NCI-H524 treated with DMSO at 0.1 percent for 48 hours (cell line): ENCODE data around the gene KIF4A.
"Not testable (repeated sequence)": the region's sequence is repeated elsewhere in the genome, so short reads cannot be mapped to it uniquely, and the experiment has no call there.

Experiments
- DNase-seq: peaks from one replicate; lab custom pipeline; 2025; lab: John Stamatoyannopoulos, UW

Gene KIF4A

DNA sequence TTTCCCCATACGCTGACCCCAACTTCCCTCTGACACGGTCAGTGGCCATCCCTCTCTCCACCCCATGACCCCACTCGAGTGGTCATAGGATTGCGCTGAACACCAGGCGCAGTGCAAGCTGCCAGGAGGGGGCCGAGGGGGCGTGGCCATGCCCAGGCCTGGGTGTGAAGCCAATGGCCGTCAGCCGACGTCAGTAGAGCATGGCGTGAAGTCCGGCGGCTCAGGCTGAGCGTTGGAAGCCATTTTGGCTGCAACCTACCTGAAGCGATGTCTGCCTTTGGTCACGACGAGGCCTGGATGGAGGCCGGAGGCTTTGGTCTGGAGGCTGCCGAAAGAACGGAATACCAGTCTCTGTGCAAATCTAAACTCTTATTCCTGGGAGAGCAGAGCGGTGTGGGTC lies 8.0 kb upstream of the KIF4A start, which contains the start of gene RAB41:
RAB41 (plus strand) TSS at position 222 of the 400 bp plus-strand sequence; CDS start at position 268, 46 bp downstream.
- no peak for DNase-seq

DNA sequence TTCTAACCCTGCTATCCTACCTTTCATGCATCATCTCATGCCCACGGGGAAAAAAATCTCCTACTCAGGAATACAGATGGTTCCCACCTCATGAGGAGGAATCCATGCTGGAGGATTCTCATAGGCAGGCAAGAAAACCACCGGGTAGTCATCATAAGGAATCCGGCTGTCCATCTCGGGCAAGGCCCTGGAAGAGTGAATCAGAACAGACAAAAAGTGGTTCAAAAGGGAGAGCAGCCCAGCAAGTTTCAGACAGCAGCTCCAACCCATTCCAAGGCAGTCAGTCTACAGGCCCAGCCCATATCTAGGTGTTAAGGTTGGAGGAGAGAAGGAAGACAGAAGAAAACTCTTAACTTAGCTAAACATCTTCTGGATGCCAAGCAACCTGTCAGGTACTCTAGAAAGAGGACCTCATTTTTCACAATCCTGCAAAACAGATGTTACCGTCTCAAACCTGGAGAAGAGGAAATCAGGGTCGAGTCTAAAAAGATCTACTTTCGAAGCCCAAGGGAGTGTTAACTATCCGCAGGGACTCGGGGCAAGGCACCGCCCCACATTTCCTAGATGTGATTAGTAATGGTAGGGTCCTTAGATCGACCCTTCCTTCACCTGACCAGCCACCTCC lies 624 bp upstream of the KIF4A start:
- no peak for DNase-seq

DNA sequence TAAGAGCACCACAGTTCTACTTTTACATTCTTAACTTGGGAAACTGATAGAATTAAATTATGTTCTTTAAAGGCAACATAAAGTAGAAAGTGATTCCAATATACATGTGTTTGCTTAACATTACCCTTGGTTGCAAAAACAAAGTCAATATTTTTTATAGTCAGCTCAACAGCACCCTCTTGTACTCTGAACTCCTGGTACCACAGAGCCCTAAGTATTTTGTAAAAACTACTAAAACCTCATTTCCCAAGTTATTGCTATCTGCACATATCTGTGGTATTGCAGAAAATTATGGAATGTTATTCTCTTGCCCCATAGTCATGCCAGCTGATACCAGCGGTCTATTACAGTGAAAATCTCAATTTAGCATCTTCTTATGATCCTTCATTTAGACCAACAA lies 2.9 kb downstream of the KIF4A start:
- DNase-seq = no peak

DNA sequence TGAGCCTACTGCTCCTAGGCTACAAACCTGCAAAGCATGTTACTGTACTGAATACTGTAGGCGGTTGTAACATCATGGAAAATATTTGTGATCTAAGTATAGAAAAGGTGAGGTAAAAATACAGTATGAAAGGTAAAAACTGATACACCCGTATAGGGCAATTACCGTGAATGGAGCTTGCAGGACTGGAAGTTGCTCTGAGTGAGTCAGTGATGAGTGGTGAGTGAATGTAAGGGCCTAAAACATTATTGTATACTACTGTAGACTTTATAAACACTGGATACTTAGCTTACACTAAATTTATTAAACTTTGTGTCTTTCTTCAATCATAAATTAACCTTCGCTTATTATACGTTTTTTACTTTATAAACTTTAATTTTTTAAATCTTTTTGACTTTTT lies 3.7 kb downstream of the KIF4A start:
- DNase-seq = no peak

DNA sequence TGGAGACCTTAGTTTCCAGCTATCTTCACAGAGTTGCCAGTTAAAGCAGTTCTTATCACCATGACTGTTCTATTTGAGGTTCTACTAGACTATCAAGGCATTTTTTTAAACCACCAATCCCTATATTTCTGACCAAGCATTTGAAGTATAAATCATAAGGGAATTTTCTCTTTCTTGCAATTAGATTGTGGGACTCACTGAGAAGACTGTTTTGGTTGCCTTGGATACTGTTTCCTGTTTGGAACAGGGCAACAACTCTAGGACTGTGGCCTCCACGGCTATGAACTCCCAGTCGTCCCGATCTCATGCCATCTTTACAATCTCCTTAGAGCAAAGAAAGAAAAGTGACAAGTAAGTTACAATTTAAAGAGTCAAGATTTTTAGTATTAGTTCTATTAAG lies 11.8 kb downstream of the KIF4A start:
- no peak for DNase-seq

DNA sequence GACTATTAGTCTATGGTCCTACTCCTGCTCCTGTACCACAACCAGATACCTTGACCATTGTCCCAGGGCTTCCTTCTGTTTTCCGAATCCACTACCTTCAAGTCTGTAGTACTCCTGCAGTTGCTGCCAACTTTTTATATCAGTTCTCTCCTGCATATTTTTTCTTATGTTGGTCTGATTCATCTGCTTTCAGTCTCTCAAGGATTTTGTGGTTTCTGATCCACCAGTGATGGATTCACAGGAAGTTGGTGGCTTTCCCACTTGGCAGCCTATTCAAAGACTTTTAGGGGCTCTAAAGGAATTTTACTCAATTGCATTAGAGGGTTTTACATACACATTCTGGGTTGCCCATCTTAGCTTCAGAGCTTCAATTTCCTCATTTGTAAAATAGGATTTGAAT lies 23.6 kb downstream of the KIF4A start:
- no peak for DNase-seq

DNA sequence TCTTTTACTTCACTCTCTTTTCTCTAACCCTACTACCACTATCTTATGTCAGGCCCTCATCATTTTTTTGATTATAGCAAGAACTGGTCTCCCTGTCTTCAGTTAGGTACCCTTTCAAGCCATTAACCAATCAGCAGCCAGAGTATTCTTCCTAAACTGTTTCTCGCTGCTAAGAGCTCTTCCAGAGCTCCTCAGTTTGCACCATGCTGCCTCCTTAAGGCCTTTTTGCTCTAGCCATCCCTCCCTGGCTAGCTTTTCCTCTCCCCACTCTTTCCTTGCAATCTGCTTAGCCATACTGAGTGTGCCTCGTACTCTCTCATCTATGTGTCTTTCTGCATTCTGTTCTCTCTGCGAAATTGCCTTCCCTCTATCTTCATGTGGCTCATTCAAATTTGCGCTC lies 32.9 kb downstream of the KIF4A start:
- no peak for DNase-seq

DNA sequence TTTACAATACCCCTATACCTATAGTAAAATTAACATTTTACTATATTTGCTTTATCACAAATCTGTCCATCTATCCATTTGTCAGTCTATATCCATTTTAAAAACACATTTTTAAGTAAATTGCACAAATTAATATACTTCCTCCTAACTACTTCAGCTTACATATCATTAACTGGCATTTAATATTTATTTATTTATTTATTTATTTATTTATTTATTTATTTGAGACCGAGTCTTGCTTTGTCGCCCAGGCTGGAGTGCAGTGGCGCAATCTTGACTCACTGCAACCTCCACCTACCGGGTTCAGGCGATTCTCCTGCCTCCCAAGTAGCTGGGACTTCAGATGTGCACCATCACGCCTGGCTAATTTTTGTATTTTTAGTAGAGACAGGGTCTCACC lies 33.7 kb downstream of the KIF4A start:
- not testable (repeated sequence) for DNase-seq

DNA sequence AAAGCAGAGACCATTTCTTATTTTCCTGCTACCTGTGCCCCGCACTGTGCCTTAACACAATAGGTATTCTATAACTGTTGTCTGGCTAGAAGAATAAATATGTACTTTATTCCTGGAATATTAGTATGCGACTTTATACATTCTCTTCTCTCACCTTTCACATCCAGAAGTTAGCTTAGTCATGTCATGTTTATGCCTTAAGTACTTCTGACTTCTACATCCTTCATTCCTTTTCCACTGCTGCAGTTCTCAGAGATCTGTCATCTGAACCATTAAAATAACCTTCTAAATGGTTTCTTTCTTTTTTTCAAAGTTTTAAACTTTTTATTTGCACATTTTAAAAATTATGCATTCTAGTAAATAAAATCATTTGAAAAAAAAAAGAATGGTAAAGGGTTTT lies 34.4 kb downstream of the KIF4A start:
- DNase-seq = no peak

DNA sequence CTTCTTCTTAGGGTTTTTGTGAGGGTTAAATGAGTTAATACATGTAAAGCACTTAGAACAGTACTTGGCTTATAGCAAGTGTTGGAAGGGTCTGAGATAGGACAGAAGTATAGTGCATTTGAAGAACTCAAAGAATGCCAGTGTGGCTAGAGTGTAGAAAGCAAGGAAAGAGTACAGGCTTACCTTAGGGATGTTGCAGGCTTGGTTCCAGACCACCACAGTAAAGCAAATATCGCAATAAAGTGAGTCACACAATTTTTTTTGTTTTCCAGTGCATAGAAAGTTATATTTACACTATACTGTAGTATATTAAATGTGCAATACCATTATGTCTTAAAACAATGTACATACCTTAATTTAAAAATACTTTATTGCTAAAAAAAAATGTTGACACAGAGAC lies 41.3 kb downstream of the KIF4A start:
- DNase-seq = no peak

DNA sequence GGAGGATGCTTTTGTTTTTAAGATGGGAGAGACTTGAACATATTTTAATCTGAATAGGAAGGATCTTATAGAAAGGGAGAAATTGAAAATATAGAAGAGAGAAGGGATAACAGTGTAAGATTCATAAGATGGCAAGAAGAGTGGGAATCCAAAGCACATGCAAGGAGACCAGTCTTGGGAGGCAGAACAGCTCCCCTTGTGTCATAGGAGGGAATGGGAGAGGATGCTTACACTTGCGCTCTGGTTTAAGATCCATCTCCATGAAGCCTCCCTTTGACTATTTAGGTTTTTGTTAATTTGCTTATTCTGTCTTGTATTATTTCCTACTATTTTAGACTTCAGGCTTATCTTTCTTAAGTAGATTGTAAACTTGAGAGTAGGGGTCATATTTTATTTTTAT lies 42.7 kb downstream of the KIF4A start:
- no peak for DNase-seq

DNA sequence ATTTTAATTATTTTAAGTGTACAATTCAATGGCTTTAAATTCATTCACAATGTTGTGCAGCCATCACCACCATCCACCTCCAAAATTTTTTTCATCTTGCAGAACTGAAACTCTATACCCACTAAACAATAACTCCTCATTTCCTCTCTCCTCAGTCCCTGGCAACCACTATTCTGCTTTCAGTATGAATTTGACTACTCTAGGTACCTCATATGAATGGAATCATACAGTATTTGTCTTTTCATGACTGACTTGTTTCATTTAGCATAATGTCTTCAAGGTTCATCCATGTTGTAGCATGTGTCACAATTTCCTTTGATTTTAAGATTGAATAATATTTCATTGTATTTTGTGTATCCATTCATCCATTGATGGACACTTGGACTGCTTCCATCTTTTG lies 46.9 kb downstream of the KIF4A start:
- DNase-seq = no peak

DNA sequence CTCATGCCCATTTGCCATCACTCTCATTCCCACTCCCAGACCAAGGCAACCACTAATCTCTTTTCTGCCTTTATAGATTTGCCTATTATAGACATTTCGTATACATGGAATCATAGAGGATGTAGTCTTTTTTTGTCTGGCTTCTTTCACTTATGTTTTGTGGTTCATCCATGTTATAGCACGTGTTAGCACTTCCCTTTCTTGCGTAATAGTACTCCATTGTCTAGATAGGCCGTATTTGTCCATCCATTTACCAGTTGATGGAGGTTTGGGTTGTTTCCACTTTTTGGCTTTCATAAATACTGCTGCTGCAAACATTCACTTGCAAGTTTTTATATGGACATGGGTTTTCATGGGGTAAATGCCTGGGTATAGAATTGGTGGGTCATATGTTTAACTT lies 48.4 kb downstream of the KIF4A start:
- no peak for DNase-seq

DNA sequence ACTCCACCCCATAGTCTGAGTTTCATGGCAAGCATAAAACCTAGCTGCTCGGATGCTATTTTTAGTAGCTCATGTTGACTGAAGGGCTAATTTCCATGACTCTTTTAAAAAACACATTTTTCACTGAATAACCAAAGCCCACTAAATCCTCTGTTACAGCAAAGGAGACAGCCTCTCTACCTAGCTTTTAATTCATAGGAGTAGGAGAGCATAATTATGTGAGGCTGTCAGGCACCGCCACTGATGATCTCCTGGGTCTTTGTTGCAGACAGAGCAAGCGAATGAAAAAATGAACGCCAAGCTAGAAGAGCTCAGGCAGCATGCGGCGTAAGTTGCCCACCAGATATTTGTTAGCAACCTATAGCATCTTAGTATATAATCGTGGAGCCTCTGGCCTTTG lies 53.5 kb downstream of the KIF4A start:
- no peak for DNase-seq

DNA sequence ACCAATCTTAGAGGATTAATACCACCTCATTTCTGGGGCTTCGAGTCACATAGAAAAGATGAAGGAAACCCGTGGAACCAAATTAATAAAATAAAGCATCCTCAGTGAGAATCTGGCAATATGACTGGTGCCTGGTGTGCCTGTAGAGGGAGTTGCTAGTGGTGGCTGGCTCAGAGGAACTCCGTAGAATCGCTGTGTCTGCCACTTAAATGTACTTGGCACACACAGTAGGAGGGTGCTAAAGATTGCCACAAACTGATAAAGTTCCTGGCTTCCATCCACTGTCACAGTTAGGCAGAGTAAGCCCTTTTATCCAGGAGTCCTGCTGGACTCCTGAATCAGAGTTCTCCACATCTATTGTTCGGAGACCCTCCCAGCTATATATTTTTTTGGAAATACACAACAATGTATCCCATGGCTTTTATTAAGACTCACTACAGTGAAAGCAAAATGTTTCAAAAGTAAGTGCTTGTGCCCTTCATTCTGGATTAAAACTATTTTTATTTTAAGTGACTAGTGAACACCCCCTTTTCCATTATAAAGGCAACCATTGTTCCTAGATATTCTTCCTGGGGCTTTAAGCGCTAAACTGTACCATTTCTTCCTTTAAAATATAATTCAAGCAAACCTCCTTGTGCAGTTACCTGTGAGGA lies 56.6 kb downstream of the KIF4A start:
- DNase-seq = no peak

DNA sequence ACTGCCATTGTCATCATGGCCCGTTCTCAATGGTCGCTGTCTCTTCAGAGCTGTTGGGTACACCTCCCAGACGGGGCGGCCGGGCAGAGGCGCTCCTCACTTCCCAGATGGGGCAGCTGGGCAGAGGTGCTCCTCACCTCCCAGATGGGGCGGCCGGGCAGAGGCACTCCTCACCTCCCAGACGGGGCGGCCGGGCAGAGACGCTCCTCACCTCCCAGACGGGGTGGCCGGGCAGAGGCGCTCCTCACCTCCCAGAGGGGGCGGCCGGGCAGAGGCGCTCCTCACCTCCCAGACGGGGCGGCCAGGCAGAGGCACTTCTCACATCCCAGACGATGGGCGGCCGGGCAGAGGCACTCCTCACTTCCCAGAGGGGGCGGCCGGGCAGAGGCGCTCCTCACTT lies 58.9 kb downstream of the KIF4A start:
- not testable (repeated sequence) for DNase-seq

DNA sequence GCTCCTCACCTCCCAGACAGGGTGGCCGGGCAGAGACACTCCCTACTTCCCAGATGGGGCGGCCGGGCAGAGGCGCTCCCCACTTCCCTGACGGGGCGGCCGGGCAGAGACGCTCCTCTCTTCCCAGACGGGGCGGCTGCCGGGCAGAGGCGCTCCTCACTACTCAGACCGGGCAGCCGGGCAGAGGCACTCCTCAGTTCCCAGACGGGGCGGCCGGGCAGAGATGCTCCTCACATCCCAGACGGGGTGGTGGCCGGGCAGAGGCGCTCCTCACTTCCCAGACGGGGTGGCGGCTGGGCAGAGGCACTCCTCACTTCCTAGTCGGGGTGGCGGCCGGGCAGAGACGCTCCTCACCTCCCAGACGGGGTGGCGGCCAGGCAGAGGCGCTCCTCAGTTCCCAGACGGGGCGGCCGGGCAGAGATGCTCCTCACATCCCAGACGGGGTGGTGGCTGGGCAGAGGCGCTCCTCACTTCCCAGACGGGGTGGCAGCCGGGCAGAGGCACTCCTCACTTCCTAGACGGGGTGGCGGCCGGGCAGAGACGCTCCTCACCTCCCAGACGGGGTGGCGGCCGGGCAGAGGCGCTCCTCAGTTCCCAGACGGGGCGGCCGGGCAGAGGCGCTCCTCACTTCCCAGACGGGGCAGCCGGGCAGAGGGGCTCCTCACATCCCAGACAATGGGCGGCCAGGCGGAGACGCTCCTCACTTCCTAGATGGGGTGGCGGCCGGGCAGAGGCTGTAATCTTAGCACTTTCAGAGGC lies 59.6 kb downstream of the KIF4A start:
- not testable (repeated sequence) for DNase-seq

DNA sequence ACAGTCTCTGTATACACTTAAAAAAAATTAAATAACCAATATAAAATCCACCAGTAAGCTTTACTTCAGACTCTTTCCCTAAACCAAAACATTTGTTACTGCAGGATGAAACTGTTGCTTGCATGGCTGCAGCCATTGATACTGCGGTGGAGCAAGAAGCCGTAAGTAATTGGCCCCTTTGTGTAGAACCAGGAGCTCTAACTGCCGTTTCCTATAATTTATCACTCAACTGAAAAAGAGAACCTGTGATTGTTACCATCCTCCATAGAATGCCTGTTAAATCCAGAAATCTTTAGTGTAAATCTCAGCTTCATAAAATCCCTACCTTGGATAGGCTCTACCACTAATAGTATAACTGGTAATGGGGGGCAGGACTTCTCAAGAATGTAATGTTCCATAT lies 62.6 kb downstream of the KIF4A start:
- no peak for DNase-seq

DNA sequence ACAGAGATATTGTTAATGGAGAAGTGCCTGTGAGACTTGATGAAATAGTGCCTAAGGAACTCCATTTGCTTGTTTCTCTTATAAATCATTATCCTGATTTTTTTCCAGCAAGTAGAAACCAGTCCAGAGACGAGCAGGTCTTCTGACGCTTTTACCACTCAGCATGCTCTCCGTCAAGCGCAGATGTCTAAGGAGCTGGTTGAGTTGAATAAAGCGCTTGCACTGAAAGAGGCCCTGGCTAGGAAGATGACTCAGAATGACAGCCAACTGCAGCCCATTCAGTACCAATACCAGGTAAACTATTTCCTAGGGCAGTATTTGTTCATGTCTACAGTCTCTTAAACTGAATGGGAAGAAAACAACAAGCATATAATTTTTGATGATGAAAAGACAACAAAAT lies 63.6 kb downstream of the KIF4A start:
- no peak for DNase-seq

DNA sequence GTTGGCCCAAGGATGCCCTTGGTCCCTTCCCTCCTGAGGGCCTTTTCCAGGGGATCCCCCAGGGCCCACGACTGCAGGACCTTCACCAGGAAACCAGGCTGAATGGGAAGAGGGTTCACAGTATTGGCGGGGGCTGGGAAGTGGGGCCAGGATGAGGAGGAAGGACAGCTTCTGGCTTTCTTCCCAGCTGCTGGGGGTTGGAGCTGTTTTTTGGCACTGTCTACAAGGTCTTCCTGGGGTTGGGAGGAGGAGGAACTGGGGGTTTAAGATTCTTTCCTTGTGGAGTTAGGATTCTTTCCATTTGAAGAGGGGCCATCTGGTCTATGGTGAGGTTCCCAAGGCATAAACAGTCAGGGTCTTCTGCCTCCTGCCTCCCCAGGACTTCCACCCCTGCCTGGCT lies 64.8 kb downstream of the KIF4A start:
- no peak for DNase-seq

DNA sequence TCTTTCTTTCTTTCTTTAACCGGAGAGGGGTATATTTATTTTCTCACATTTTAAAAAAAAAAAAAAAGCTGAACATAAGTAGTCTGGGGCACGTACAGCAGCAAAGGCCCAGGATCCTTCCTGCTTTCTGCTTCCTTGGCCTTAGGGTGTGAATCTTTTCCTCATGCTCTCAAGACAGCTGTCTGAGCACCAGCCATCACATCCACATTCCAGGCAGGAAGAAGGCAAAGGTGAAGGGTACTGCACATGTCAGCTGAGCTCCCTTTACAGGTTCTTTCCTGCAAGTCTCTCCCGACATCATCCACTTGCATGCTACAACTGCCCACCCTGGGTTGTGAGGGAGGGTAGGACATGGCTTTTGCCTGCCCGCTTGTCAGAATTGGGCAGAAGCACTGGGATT lies 69.6 kb downstream of the KIF4A start:
- DNase-seq = no peak

DNA sequence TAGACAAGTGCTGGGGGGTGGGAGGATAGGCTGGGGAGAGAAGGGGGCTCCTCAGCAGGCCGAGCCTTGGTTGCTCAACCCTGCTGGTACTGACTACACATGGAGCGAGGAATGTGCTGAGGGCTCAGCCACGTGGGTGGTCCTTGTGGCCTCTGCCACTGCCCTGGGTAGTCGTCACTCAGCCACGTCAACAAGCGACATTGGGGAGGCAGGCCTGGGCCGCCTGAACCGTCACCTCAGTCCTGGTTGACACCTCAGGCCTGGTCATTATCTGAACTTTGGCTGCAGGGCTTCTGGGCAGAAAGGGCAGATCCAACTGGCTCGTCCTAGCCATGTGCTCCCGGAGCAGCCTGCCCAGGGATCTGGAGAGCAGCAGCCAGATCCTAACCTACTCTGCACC lies 70.5 kb downstream of the KIF4A start:
- no peak for DNase-seq

DNA sequence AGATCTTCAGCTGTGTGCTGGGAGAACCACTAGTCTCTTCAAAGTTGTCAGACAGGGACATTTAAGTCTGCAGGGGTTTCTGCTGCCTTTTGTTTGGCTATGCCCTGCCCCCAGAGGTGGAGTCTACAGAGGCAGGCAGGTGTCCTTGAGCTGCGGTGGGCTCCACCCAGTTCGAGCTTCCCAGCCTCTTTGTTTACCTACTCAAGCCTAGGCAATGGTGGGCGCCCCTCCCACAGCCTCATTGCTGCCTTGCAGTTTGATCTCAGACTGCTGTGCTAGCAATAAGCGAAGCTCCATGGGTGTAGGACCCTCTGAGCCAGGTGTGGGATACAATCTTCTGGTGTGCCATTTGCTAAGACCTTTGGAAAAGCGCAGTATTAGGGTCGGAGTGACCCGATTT lies 78.8 kb downstream of the KIF4A start:
- DNase-seq = not testable (repeated sequence)
